ENCODE data around the gene SOX13.
"Not testable (repeated sequence)": the region's sequence is repeated elsewhere in the genome, so short reads cannot be mapped to it uniquely, and the experiment has no call there.

The SOX13 gene

DNA sequence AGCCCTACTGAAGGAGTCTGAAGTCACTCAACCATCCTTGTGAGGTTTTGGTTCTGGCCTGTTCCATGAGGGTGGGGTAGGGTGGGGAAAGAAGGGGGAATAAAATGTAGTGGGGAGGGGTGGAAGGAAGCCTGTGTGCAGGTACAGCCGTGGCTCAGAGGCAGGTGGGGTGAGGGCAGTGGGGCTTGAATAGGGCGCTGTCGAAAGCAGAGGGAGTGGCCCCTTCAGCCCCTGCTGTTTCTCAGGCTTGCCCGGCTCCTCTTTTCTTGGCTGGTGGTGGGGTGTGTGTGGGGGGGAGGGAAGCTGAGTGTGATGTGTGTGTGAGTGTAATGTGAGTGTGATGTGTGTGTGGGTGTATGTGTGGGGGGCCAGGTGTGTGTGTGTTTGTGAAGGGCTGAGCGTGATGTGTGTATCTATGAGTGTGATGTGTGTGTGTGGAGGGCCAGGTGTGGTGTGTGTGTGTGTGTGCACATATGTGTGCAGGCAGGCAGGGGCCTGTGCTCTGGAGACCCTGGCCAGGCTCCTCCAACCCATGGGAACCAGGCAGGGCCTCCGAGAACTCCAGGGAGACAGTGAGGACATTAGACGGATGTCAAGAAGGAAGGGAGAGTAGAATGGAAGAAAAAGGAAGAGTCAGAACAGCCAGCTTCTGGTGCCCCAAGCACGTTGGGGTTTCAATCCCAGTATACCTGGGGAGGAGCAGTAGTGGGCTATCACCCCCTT lies 9.0 kb downstream of the SOX13 start:
- TF ChIP-seq JUND (IDR thresholded peaks at IDR 0.05; ENCODE audit: low read depth): no peak
- DNase-seq (ENCODE audit: low read depth in 1 of 2, low spot score in 1 of 2): no peak
- in situ Hi-C loops (cut with HindIII; ENCODE audit: low pct_unique_long_range_greater_than_20kb, low sequenced_read_pairs): no loop called here

GRCh38 chr1:204083491-204083890 lies 10.6 kb downstream of the SOX13 start:
- no peak for TF ChIP-seq JUND (IDR thresholded peaks at IDR 0.05; ENCODE audit: low read depth)
- no peak for DNase-seq (ENCODE audit: low read depth in 1 of 2, low spot score in 1 of 2)

DNA sequence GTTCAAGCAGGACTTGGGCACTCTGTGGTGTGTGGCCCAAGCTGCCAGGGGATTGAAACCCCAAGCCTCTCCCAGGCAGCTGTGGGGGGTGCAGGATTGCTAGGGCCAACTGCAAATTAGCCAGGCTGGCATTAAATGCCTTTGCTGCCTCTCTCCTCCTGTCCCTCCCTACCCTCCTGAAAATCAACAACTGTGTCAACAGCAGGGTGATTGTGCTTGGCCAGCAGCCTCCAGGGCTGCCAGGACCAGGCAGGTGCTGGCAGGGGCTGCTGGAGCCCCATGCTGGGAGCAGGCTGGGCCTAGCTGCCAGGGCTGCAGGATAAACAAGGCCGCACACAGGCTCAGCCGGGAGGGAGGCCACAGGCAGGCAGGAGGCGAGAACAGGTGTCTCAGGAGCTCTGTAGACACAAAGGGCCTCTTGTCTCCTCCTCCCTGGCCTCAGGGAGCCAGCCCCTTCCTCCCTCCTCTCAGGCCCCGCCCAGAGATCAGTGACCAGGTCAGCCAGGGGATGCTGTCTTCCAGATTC lies 11.4 kb downstream of the SOX13 start:
- in situ Hi-C loops (cut with HindIII; ENCODE audit: low pct_unique_long_range_greater_than_20kb, low sequenced_read_pairs): no loop called here
- TF ChIP-seq JUND (IDR thresholded peaks at IDR 0.05; ENCODE audit: low read depth): no peak
- peak; percentile 62 to 92 for DNase-seq (ENCODE audit: low read depth in 1 of 2, low spot score in 1 of 2)

More at GRCh38 chr1:204083491-204083890, 10.6 kb downstream of the SOX13 start:
- in situ Hi-C loops (cut with HindIII; ENCODE audit: low pct_unique_long_range_greater_than_20kb, low sequenced_read_pairs): no loop called here

DNA sequence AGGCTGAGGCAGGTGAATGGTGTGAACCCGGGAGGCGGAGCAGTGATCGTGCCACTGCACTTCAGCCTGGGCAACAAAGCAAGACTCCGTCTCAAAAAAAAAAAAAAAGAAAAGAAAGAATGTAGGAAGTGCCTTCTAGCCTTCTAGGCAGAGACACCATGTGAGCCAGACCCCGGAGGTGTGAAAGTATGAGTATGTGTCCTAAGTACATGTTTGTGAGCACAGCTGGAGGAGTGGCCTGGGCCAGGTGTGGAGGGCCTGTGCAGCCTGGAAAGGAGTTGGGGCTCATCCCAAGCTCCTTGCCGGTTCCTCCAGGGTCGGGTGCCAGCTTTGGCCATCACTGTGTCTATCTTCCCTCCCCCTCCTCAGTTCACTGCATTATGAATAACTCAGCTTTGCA lies 13.0 kb downstream of the SOX13 start:
- no peak for DNase-seq (ENCODE audit: low read depth in 1 of 2, low spot score in 1 of 2)

DNA sequence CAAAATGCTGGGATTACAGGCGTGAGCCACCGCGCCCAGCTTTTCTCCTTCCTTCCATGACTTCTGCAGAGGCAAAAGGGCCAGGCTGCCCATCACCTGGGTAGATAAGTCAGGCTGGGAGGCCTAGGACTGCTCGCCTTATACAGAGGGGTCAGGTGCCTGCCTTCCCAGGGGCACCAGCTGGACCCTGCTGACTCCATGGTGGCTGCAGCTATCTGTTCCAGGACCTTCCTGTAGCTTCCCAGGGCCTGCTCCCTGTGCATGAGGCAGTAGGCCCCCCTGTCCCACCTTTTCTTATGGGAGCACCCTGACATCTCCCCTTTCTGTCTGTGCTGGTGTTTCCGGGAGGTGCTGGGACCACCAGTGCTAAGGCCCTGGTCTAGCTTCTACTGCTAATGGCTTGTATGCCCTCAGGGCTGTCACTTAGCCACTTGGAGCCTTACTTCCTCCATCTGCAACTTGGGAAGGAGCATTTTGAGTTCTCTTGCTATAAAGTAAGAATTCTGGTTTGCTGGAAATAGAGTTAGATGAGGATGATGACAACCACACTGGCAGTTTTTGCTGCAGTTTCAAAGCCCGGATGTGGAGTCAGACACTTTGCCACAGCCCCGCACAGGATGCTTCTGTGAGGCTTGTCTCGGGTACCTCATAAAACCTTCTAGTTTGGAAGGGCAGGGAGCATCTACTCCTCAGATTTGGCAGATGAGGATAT lies 14.4 kb downstream of the SOX13 start:
- no peak for DNase-seq (ENCODE audit: low read depth in 1 of 2, low spot score in 1 of 2)
- TF ChIP-seq JUND (IDR thresholded peaks at IDR 0.05; ENCODE audit: low read depth): no peak
- in situ Hi-C loops (cut with HindIII; ENCODE audit: low pct_unique_long_range_greater_than_20kb, low sequenced_read_pairs): no loop called here

More for the DNA sequence above, 13.0 kb downstream of the SOX13 start:
- in situ Hi-C loops (cut with HindIII; ENCODE audit: low pct_unique_long_range_greater_than_20kb, low sequenced_read_pairs): no loop called here
- TF ChIP-seq JUND (IDR thresholded peaks at IDR 0.05; ENCODE audit: low read depth): no peak

GRCh38 chr1:204087893-204088528 lies 15.1 kb downstream of the SOX13 start:
- no peak for DNase-seq (ENCODE audit: low read depth in 1 of 2, low spot score in 1 of 2)
- TF ChIP-seq JUND (IDR thresholded peaks at IDR 0.05; ENCODE audit: low read depth): no peak
- in situ Hi-C loops (cut with HindIII; ENCODE audit: low pct_unique_long_range_greater_than_20kb, low sequenced_read_pairs): no loop called here

DNA sequence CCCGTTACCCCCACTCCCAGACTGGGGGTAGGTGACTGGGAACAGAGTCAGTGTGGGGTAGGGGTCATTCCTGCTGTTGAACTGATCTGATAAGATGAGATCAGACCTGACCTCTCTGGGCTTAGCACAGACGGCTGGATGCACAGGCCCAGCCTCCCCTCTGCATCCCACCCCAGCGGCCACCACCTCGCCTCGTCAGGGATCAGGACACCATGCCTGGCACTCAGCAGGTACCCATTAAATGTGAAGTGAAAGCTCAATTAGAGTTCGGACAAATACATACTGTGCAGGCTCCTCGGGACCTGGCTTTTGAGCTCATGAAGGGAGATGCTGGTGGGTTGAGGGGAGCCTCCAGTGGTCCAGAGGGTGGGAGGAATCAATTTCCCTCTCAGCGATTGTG lies 15.7 kb downstream of the SOX13 start:
- TF ChIP-seq JUND (IDR thresholded peaks at IDR 0.05; ENCODE audit: low read depth): no peak
- no peak for DNase-seq (ENCODE audit: low read depth in 1 of 2, low spot score in 1 of 2)
- in situ Hi-C loops (cut with HindIII; ENCODE audit: low pct_unique_long_range_greater_than_20kb, low sequenced_read_pairs): no loop called here

GRCh38 chr1:204089044-204089751 lies 16.3 kb downstream of the SOX13 start:
- no peak for DNase-seq (ENCODE audit: low read depth in 1 of 2, low spot score in 1 of 2)
- no peak for TF ChIP-seq JUND (IDR thresholded peaks at IDR 0.05; ENCODE audit: low read depth)
- in situ Hi-C loops (cut with HindIII; ENCODE audit: low pct_unique_long_range_greater_than_20kb, low sequenced_read_pairs): no loop called here

DNA sequence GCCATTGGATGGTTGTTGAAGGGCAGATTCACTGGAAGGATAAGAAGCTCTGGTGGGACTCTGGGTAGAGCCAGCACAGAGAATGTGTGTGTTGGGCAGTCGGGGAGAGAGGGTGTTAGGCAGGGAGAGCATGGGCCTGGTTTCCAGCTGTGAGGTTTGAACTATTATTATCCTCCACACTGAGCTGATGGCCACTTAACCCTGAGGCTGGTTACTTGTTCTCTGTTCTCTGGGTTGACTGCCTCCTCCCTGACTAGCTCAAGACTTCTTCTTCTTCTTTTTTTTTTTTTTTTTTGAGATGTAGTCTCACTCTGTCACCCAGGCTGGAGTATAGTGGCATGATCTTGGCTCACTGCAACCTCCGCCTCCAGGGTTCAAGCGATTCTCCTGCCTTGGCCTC lies 17.2 kb downstream of the SOX13 start:
- in situ Hi-C loops (cut with HindIII; ENCODE audit: low pct_unique_long_range_greater_than_20kb, low sequenced_read_pairs); DNase-seq (ENCODE audit: low read depth in 1 of 2, low spot score in 1 of 2): not testable (repeated sequence)

DNA sequence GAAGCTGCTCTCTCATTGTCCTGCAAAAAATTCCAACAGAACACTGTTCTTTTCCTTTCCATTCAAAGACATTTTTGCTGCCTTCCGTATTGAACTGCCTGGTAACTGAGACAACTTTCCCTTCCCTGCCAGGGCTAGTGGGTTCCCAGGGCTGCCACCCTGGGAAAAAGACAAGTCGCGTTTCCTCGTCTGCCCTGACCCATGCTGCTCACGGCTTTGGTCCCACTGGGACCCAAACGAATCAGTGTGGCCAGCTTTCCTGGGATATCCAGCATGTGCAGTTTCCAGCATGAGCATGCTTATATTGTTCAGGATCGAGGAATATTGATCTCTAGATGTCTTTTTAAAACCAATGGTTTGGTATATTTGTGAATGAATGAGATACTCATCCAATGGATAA lies 18.2 kb downstream of the SOX13 start:
- in situ Hi-C loops (cut with HindIII; ENCODE audit: low pct_unique_long_range_greater_than_20kb, low sequenced_read_pairs): no loop called here
- no peak for TF ChIP-seq JUND (IDR thresholded peaks at IDR 0.05; ENCODE audit: low read depth)
- no peak for DNase-seq (ENCODE audit: low read depth in 1 of 2, low spot score in 1 of 2)

DNA sequence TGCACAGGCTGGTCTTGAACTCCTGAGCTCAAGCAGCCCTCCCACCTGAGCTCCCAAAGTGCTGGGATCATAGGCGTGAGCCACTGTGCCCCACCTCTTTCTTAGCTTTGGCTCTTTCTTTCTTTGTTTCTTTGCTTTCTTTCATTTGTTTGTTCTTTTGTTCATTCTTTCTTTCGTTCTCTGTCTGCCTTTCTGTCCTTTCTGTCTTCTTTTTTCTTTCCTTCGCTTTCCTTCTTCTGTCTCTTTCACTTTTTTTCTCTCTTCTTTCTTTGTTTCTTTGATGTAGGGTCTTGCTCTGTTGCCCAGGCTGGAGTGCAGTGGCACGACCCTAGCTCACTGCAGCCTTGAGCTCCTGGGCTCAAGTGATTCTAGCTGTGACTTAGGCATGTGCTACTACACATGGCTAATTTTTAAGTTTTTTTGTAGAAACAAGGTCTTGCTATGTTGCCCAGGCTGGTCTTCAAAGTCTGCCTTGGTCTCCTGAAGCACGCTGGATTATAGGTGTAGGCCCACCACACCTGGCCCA lies 18.9 kb downstream of the SOX13 start:
- DNase-seq (ENCODE audit: low read depth in 1 of 2, low spot score in 1 of 2): no peak
- no peak for TF ChIP-seq JUND (IDR thresholded peaks at IDR 0.05; ENCODE audit: low read depth)
- in situ Hi-C loops (cut with HindIII; ENCODE audit: low pct_unique_long_range_greater_than_20kb, low sequenced_read_pairs): no loop called here
